Measurements from ENCODE around the gene ACTL10. TPM values are rescaled to one million over a fixed set of nuclear protein-coding genes. Genes with fewer than 3 reads are reported as not detected.

The ACTL10 gene
- total RNA-seq, 1 donor: 2.2 TPM

DNA sequence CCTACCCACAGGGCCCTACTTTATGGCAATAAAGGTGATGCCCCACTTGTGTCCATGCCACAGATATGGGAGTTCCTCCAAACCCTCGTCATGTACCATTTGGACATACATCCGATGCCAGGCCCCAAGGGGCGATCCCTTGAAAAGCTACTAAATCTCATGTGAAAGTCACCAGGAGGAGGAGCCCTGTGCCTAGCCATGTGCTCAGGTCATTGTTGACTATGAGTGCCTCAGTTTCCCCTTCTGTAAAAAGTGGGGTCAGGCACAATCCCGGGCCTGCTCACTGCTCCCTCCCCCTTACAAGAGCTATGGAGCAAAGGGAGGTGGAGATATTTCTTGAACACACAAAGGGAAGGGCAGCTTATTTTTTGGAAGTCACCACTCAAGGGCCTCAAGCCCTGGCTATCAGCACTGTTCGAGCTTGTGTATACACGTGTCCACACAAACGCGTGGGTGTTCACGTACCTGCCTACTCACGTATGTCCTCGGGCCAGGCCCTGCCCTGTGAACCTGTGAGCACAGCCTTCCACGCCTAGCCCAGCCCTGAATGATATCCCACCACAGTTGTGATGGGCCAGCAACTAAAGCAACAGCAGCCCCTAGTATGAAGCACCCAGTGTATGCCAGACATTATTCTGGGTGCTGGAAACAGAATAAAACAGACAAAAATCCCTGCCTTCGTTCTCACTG is 1.9 kb downstream of the ACTL10 start:
- Histone ChIP-seq H3K79me2 (ENCODE audit: insufficient read depth, low read length) (peaks cover 5% of the 10 kb centered on the region), H4K20me1 (ENCODE audit: insufficient read depth, low read length) (peaks cover 9% of the 10 kb centered on the region), H3K4me1 (ENCODE audit: insufficient read depth, low read length) (peaks cover 31% of the 10 kb centered on the region), H2AFZ (ENCODE audit: low read length) (no peak overlapping the region), H3K9me3 (ENCODE audit: low read depth, low read length) (no peaks in the 10 kb centered on the region), H3K4me3 (ENCODE audit: insufficient read depth, low read length) (no peak overlapping the region), H3K36me3 (ENCODE audit: insufficient read depth, low read length) (peaks cover 20% of the 10 kb centered on the region), H3K27me3 (ENCODE audit: insufficient read depth, low read length) (no peaks in the 10 kb centered on the region), H3K4me2 (ENCODE audit: insufficient read depth, low read length) (peak overlapping the region; percentile 93), H3K27ac (ENCODE audit: low read depth, low read length) (no peak overlapping the region)
- peak; percentile 76 for DNase-seq (ENCODE audit: insufficient read length, low spot score, missing footprints)
- TF ChIP-seq, protein P1, sequence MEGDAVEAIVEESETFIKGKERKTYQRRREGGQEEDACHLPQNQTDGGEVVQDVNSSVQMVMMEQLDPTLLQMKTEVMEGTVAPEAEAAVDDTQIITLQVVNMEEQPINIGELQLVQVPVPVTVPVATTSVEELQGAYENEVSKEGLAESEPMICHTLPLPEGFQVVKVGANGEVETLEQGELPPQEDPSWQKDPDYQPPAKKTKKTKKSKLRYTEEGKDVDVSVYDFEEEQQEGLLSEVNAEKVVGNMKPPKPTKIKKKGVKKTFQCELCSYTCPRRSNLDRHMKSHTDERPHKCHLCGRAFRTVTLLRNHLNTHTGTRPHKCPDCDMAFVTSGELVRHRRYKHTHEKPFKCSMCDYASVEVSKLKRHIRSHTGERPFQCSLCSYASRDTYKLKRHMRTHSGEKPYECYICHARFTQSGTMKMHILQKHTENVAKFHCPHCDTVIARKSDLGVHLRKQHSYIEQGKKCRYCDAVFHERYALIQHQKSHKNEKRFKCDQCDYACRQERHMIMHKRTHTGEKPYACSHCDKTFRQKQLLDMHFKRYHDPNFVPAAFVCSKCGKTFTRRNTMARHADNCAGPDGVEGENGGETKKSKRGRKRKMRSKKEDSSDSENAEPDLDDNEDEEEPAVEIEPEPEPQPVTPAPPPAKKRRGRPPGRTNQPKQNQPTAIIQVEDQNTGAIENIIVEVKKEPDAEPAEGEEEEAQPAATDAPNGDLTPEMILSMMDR (IDR thresholded peaks at IDR 0.05; ENCODE audit: extremely low read depth, low read depth, low read length): no peak

DNA sequence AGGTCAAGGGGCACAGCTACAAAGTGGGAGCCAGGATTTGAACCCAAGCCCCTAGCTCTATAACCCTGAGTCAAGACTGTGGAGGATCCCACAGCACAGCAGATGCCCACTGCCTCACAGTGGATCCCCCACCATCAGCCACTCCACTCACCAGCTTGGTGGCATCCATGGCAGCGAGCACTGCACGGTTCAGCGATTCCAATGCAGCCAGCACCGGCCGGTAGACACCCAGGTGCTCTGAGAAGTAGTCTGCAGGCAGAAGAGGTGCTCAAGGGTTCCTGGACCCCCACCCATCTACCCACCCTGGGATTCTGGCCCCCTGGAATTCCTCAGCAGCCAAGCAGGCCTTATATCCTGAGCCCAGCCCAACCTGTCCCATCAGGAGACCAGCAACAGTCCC is 2.5 kb downstream of the ACTL10 start:
- Histone ChIP-seq H3K79me2 (ENCODE audit: insufficient read depth, low read length) (peaks cover 5% of the 10 kb centered on the region), H2AFZ (ENCODE audit: low read length) (no peak overlapping the region), H3K27me3 (ENCODE audit: insufficient read depth, low read length) (no peaks in the 10 kb centered on the region), H4K20me1 (ENCODE audit: insufficient read depth, low read length) (peaks cover 9% of the 10 kb centered on the region), H3K4me3 (ENCODE audit: insufficient read depth, low read length) (no peak overlapping the region), H3K27ac (ENCODE audit: low read depth, low read length) (no peak overlapping the region), H3K9me3 (ENCODE audit: low read depth, low read length) (no peaks in the 10 kb centered on the region), H3K36me3 (ENCODE audit: insufficient read depth, low read length) (peaks cover 20% of the 10 kb centered on the region), H3K4me1 (ENCODE audit: insufficient read depth, low read length) (peaks cover 29% of the 10 kb centered on the region), H3K4me2 (ENCODE audit: insufficient read depth, low read length) (no peak overlapping the region)
- TF ChIP-seq, protein P1 (IDR thresholded peaks at IDR 0.05; ENCODE audit: extremely low read depth, low read depth, low read length): no peak
- DNase-seq (ENCODE audit: insufficient read length, low spot score, missing footprints): no peak

GRCh38 chr20:33669873-33670640 is 3.3 kb downstream of the ACTL10 start:
- TF ChIP-seq, protein P1 (IDR thresholded peaks at IDR 0.05; ENCODE audit: extremely low read depth, low read depth, low read length): no peak
- H3K27ac ChIP-seq (ENCODE audit: low read depth, low read length): no peak overlapping the region
- H3K4me3 ChIP-seq (ENCODE audit: insufficient read depth, low read length): no peak overlapping the region
- H4K20me1 ChIP-seq (ENCODE audit: insufficient read depth, low read length): peaks cover 9% of the 10 kb centered on the region
- peaks cover 20% of the 10 kb centered on the region for H3K36me3 ChIP-seq (ENCODE audit: insufficient read depth, low read length)
- H2AFZ ChIP-seq (ENCODE audit: low read length): no peak overlapping the region
- H3K4me1 ChIP-seq (ENCODE audit: insufficient read depth, low read length): peaks cover 34% of the 10 kb centered on the region
- H3K27me3 ChIP-seq (ENCODE audit: insufficient read depth, low read length): no peaks in the 10 kb centered on the region
- H3K79me2 ChIP-seq (ENCODE audit: insufficient read depth, low read length): peaks cover 5% of the 10 kb centered on the region
- H3K4me2 ChIP-seq (ENCODE audit: insufficient read depth, low read length): no peak overlapping the region
- peak; percentile 63 for DNase-seq (ENCODE audit: insufficient read length, low spot score, missing footprints)
- no peaks in the 10 kb centered on the region for H3K9me3 ChIP-seq (ENCODE audit: low read depth, low read length)
